ENCODE data around the gene DENND2A.

DNA sequence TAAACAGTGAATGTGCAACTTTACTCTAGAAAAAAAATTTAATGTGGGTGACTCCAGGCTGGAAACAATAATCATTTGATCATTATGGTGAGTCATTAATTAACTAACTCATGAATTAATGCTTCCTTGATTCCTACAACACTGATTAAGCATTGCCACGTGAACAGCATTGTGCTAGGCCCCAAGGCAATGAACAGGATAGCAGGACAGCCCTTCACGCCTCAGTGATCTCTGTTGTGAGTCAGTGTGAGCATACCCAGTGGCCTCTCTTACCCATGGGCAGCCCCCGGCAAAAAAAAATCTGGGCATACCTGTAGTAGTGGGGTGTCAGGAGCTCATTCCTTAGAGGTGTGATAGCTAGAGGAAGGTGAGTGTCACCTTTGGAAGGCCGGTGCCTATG, 76.0 kb downstream of the DENND2A start:
- TF ChIP-seq, protein P1, sequence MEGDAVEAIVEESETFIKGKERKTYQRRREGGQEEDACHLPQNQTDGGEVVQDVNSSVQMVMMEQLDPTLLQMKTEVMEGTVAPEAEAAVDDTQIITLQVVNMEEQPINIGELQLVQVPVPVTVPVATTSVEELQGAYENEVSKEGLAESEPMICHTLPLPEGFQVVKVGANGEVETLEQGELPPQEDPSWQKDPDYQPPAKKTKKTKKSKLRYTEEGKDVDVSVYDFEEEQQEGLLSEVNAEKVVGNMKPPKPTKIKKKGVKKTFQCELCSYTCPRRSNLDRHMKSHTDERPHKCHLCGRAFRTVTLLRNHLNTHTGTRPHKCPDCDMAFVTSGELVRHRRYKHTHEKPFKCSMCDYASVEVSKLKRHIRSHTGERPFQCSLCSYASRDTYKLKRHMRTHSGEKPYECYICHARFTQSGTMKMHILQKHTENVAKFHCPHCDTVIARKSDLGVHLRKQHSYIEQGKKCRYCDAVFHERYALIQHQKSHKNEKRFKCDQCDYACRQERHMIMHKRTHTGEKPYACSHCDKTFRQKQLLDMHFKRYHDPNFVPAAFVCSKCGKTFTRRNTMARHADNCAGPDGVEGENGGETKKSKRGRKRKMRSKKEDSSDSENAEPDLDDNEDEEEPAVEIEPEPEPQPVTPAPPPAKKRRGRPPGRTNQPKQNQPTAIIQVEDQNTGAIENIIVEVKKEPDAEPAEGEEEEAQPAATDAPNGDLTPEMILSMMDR (IDR thresholded peaks at IDR 0.05) = no peak
- TF ChIP-seq POLR2A (IDR thresholded peaks at IDR 0.05) = no peak

Measured in thyroid gland (tissue), 4 donors.